LNCAP (cell line): ENCODE results near the gene IRX4.

Source experiments
- TF ChIP-seq, protein P1 (sequence below): fragments of 450-650 bp; IDR thresholded peaks from 2 replicates; pipeline ENCODE4 v1.5.1; 2017; ENCODE audit warnings: mild to moderate bottlenecking

IRX4 gene

DNA sequence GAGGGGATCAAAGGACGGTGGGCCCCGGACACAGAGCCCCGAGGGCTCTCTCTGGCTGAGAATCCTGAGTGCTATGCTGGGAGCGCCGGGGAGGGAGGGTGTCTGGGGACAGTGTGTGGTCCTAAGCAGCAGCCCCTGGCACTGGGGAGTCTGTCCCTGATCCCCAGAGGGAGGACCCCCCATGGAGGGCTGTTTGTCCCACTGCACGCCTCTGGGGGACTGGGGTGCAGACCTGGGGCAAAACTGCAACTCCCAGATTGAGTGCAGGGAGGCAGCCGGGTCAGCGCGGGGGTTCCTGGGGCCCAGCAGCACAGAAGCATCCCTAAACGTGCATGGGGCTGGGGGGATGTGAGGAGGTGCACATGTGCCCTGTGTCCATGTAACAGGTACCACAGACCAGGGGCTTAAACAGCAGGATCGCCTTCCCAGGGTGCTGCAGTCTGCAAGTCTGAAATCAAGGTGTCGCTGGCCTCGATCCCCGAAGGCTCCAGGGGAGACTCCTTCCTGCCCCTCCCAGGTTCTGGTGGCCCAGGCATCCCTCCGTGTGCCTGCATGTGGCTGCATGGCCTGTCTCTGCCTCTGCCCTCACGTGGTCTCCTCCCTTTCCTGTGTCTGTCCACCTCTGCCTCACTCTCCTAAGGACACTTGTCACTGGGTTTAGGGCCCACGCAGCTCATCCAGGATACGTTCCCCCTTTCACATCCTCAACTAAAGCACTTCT is 35.9 kb upstream of the IRX4 start:
- TF ChIP-seq, protein P1, sequence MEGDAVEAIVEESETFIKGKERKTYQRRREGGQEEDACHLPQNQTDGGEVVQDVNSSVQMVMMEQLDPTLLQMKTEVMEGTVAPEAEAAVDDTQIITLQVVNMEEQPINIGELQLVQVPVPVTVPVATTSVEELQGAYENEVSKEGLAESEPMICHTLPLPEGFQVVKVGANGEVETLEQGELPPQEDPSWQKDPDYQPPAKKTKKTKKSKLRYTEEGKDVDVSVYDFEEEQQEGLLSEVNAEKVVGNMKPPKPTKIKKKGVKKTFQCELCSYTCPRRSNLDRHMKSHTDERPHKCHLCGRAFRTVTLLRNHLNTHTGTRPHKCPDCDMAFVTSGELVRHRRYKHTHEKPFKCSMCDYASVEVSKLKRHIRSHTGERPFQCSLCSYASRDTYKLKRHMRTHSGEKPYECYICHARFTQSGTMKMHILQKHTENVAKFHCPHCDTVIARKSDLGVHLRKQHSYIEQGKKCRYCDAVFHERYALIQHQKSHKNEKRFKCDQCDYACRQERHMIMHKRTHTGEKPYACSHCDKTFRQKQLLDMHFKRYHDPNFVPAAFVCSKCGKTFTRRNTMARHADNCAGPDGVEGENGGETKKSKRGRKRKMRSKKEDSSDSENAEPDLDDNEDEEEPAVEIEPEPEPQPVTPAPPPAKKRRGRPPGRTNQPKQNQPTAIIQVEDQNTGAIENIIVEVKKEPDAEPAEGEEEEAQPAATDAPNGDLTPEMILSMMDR: no peak

DNA sequence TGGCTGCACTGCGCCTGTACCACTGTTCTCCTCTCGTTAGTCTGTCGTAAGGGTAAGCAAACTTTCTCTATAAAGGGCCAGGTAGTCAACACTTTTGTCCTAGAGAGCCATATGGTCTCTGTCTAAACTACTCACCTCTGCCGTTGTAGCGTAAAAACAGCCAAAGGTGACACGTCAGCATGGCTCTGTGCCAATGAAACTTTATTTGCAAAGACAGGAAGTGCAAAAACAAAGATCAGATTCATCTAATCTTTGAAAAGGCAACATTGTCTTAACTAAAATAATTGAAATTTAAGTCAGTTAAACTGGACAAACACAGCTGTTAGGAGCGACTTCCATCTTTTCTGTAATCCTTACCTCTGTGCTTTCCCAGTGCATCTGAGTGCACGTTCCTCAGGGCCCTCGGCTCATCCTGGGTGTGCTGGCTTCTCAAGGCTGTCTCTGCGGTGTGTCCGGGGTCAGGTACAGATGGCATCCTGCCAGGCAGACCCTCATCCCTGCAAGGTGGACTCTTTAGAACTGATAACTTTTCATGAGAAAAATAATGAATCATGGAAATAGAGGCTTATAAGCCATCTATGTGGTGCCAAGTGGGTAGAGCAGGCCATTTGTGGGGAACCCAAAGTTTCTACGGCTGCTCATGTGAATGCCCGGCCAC is 35.2 kb upstream of the IRX4 start:
- TF ChIP-seq, protein P1: no peak

DNA sequence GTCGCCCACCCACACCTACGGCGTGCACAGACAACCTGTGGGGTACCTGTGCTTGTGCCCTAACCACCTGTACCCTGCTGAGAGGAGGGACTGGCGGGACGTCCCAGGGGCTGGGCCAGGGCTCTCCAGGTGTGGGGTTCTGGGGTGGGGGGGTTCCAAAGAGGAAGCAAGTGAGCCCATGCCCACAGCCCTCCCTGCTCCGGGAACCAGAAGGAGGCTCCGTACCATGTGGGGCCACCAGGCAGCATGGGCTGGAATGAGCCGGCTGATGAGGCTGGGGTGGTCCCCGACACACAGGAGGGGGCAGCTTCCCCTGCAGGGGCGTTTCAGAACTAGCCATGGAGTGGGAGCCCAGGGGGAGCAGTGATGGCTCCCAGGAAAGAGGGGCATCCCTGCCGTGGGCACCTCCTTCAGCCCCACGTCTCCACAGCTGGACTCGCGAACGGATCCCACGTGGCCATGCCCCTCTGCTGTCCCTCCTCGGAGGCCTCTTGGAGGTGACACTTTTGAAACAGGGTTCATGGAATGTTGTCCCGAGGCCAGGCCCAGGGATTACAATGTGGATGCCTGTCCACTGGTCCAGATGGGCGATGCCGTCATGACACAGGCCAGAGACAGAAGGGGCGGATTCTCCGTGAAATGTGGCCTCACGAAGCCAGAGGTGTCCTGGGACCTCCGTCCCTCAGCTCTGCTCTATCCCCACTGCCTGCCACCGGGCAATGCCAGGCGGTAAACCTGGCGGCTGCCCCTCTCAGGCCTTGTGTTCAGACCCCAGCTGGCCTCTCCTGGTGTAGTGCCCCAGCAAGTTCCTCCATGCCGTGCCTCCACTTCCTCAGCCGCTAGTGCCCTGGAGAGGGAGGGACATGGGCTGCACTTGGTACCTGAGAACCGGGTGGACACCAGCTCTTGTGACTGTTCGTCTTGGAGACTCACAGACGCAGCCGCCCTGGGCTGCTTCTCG is 33.6 kb upstream of the IRX4 start:
- TF ChIP-seq, protein P1: no peak

DNA sequence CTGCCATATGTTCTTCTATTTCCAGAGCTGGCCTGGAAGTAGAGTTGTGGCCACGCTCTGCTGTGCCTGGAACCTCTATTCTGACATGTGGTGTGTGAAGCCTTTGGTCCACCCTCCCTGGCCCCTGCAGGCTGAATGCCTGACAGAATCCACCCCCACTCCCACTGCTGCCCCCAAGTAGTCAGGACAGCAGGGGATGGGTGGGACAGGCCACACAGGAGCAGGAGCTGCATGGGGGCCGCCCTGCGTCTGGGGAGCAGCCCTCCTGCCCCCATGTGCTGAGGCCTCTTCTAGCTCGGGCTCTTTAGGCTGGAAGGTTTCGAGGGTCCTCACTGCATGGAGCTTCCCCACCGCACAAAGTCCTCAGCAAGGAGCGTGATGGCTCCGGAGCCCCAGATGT is 32.6 kb upstream of the IRX4 start:
- TF ChIP-seq, protein P1: no peak

DNA sequence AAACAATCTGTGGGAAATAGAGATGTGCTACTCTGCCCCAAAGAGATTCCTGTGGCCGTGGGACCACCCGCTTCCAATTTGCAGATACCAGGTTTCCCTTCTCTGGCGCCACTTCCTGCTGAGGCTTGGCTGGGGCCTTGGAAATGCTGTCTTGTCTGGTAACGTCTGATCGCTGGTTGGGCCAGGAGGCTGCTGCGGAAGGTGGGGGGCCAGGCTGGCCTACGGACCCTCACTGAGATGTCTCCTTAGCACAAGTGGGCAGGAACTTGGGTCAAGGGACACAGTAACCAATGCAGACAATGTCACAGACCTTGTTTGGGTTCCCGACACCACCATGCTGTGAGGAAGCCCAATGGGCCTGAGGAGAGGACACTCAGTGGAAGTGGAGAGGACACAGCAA is 31.7 kb upstream of the IRX4 start:
- TF ChIP-seq, protein P1: no peak

DNA sequence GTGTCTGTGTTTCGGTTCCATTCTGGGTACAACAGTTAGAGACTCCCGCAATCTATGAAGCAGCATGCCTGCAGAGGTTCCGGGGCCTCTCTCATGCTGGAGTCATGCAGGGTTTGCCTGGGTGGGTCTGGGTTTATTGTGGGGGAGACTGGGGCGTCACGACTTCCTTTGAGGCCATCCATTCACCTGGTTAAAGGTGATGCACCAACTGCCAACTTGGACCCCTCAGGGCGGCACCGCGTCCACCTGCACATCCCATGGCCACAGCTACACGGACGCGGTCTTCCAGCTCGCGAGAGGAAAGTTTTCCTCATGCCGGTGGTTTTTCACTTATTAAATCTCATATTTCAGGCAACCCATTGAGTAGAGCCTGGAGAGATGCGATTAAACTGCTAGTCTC is 30.9 kb upstream of the IRX4 start:
- TF ChIP-seq, protein P1: no peak

DNA sequence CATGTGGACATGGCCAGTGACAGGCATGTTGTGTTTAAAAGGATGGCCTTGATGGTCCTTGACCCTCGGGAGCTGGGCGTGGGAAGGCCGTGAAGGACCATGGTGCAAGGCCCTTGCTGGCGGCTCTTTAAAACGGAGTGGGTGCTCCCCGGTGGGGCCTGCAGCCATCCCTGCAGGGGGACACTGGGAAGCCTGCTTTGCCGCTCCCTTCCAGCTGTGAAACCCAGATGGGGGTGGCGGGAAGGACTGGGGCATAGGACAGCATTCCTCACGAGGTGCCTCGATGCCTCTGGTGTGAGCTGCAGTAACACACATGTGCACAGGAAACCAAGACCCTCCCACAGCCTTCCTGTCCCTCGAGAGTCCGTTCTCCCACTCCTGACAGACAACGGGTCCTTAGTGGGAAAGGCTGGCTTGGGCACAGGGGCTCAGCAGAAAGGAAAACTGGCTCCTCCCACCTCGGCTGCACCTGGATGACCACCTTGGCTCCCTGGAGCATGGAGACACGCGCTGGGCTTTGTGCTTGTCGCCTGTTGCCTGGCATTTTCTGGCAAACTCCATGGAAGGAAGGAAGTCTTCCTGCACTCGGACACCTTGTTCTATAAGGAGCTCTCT is 30.3 kb upstream of the IRX4 start:
- TF ChIP-seq, protein P1: no peak
